ENCODE data around the gene AMZ1.
"Not testable (repeated sequence)": the region's sequence is repeated elsewhere in the genome, so short reads cannot be mapped to it uniquely, and the experiment has no call there.

AMZ1 gene

GRCh38 chr7:2716906-2717292 is 28.9 kb downstream of the AMZ1 start:
- H3K9me3 ChIP-seq (ENCODE audit: control insufficient read depth in 5 of 5, low read length in 5 of 5): peaks cover 0 to 6% (median 0%) of the 10 kb centered on the region in 5 donors
- no peaks in the 10 kb centered on the region for H3K27me3 ChIP-seq (ENCODE audit: control insufficient read depth in 5 of 5, insufficient read depth in 4 of 5, low read length in 5 of 5)
- H3K4me1 ChIP-seq (ENCODE audit: control insufficient read depth in 5 of 5, insufficient read depth in 5 of 5, low read length in 5 of 5): peaks cover 0 to 47% (median 14%) of the 10 kb centered on the region in 5 donors
- no peak overlapping the region for H3K9ac ChIP-seq (ENCODE audit: low read length in 5 of 5)
- peaks cover 0 to 22% (median 13%) of the 10 kb centered on the region in 5 donors for H3K36me3 ChIP-seq (ENCODE audit: control insufficient read depth in 5 of 5, insufficient read depth in 5 of 5, low read length in 5 of 5)
- H3K4me3 ChIP-seq (ENCODE audit: low read depth in 1 of 5, low read length in 5 of 5): no peak overlapping the region
- no peak overlapping the region for H3K27ac ChIP-seq (ENCODE audit: low read depth, low read length)

GRCh38 chr7:2717293-2718261 is 29.6 kb downstream of the AMZ1 start:
- H3K27ac ChIP-seq (ENCODE audit: low read depth, low read length): no peak overlapping the region
- H3K4me3 ChIP-seq (ENCODE audit: low read depth in 1 of 5, low read length in 5 of 5): no peak overlapping the region
- no peak overlapping the region for H3K9ac ChIP-seq (ENCODE audit: low read length in 5 of 5)
- H3K36me3 ChIP-seq (ENCODE audit: control insufficient read depth in 5 of 5, insufficient read depth in 5 of 5, low read length in 5 of 5): peaks cover 0 to 22% (median 13%) of the 10 kb centered on the region in 5 donors
- peaks cover 0 to 47% (median 14%) of the 10 kb centered on the region in 5 donors for H3K4me1 ChIP-seq (ENCODE audit: control insufficient read depth in 5 of 5, insufficient read depth in 5 of 5, low read length in 5 of 5)
- peaks cover 0 to 6% (median 0%) of the 10 kb centered on the region in 5 donors for H3K9me3 ChIP-seq (ENCODE audit: control insufficient read depth in 5 of 5, low read length in 5 of 5)
- no peaks in the 10 kb centered on the region for H3K27me3 ChIP-seq (ENCODE audit: control insufficient read depth in 5 of 5, insufficient read depth in 4 of 5, low read length in 5 of 5)

GRCh38 chr7:2718296-2718965 is 30.4 kb downstream of the AMZ1 start:
- Histone ChIP-seq H3K9ac (ENCODE audit: low read length in 5 of 5) (no peak overlapping the region), H3K9me3 (ENCODE audit: control insufficient read depth in 5 of 5, low read length in 5 of 5) (peaks cover 0 to 6% (median 0%) of the 10 kb centered on the region in 5 donors), H3K27me3 (ENCODE audit: control insufficient read depth in 5 of 5, insufficient read depth in 4 of 5, low read length in 5 of 5) (no peaks in the 10 kb centered on the region), H3K4me3 (ENCODE audit: low read depth in 1 of 5, low read length in 5 of 5) (no peak overlapping the region), H3K4me1 (ENCODE audit: control insufficient read depth in 5 of 5, insufficient read depth in 5 of 5, low read length in 5 of 5) (peaks cover 0 to 39% (median 14%) of the 10 kb centered on the region in 5 donors), H3K27ac (ENCODE audit: low read depth, low read length) (no peak overlapping the region), H3K36me3 (ENCODE audit: control insufficient read depth in 5 of 5, insufficient read depth in 5 of 5, low read length in 5 of 5) (peaks cover 0 to 26% (median 17%) of the 10 kb centered on the region in 5 donors)

GRCh38 chr7:2719007-2719406 is 31.0 kb downstream of the AMZ1 start:
- no peak overlapping the region for H3K27ac ChIP-seq (ENCODE audit: low read depth, low read length)
- H3K9me3 ChIP-seq (ENCODE audit: control insufficient read depth in 5 of 5, low read length in 5 of 5): peaks cover 0 to 6% (median 0%) of the 10 kb centered on the region in 5 donors
- no peak overlapping the region for H3K4me3 ChIP-seq (ENCODE audit: low read depth in 1 of 5, low read length in 5 of 5)
- no peaks in the 10 kb centered on the region for H3K27me3 ChIP-seq (ENCODE audit: control insufficient read depth in 5 of 5, insufficient read depth in 4 of 5, low read length in 5 of 5)
- H3K9ac ChIP-seq (ENCODE audit: low read length in 5 of 5): no peak overlapping the region
- peaks cover 0 to 29% (median 20%) of the 10 kb centered on the region in 5 donors for H3K36me3 ChIP-seq (ENCODE audit: control insufficient read depth in 5 of 5, insufficient read depth in 5 of 5, low read length in 5 of 5)
- H3K4me1 ChIP-seq (ENCODE audit: control insufficient read depth in 5 of 5, insufficient read depth in 5 of 5, low read length in 5 of 5): peaks cover 0 to 33% (median 10%) of the 10 kb centered on the region in 5 donors

GRCh38 chr7:2720024-2720423 is 32.0 kb downstream of the AMZ1 start:
- no peak overlapping the region for H3K27ac ChIP-seq (ENCODE audit: low read depth, low read length)
- peaks cover 0 to 32% (median 23%) of the 10 kb centered on the region in 5 donors for H3K36me3 ChIP-seq (ENCODE audit: control insufficient read depth in 5 of 5, insufficient read depth in 5 of 5, low read length in 5 of 5)
- no peaks in the 10 kb centered on the region for H3K27me3 ChIP-seq (ENCODE audit: control insufficient read depth in 5 of 5, insufficient read depth in 4 of 5, low read length in 5 of 5)
- H3K4me3 ChIP-seq (ENCODE audit: low read depth in 1 of 5, low read length in 5 of 5): no peak overlapping the region
- H3K9me3 ChIP-seq (ENCODE audit: control insufficient read depth in 5 of 5, low read length in 5 of 5): peaks cover 0 to under 1% (median 0%) of the 10 kb centered on the region in 5 donors
- no peak overlapping the region for H3K9ac ChIP-seq (ENCODE audit: low read length in 5 of 5)
- H3K4me1 ChIP-seq (ENCODE audit: control insufficient read depth in 5 of 5, insufficient read depth in 5 of 5, low read length in 5 of 5): peaks cover 0 to 27% (median 10%) of the 10 kb centered on the region in 5 donors

- Histone ChIP-seq H3K9me3 (ENCODE audit: control insufficient read depth in 5 of 5, low read length in 5 of 5) (no peaks in the 10 kb centered on the region), H3K27ac (ENCODE audit: low read depth, low read length) (no peak overlapping the region), H3K36me3 (ENCODE audit: control insufficient read depth in 5 of 5, insufficient read depth in 5 of 5, low read length in 5 of 5) (peaks cover 0 to 43% (median 31%) of the 10 kb centered on the region in 5 donors), H3K27me3 (ENCODE audit: control insufficient read depth in 5 of 5, insufficient read depth in 4 of 5, low read length in 5 of 5) (no peaks in the 10 kb centered on the region), H3K4me1 (ENCODE audit: control insufficient read depth in 5 of 5, insufficient read depth in 5 of 5, low read length in 5 of 5) (peaks cover 0 to 15% (median 6%) of the 10 kb centered on the region in 5 donors), H3K4me3 (ENCODE audit: low read depth in 1 of 5, low read length in 5 of 5) (no peak overlapping the region), H3K9ac (ENCODE audit: low read length in 5 of 5) (no peak overlapping the region)
These were observed 33.8 kb downstream of the AMZ1 start for GRCh38 chr7:2721842-2722241.

- Histone ChIP-seq H3K27me3 (ENCODE audit: control insufficient read depth in 5 of 5, insufficient read depth in 4 of 5, low read length in 5 of 5) (no peaks in the 10 kb centered on the region), H3K9ac (ENCODE audit: low read length in 5 of 5) (no peak overlapping the region), H3K9me3 (ENCODE audit: control insufficient read depth in 5 of 5, low read length in 5 of 5) (no peaks in the 10 kb centered on the region), H3K4me3 (ENCODE audit: low read depth in 1 of 5, low read length in 5 of 5) (no peak overlapping the region), H3K4me1 (ENCODE audit: control insufficient read depth in 5 of 5, insufficient read depth in 5 of 5, low read length in 5 of 5) (peaks cover 0 to 10% (median 1%) of the 10 kb centered on the region in 5 donors), H3K27ac (ENCODE audit: low read depth, low read length) (no peak overlapping the region), H3K36me3 (ENCODE audit: control insufficient read depth in 5 of 5, insufficient read depth in 5 of 5, low read length in 5 of 5) (peaks cover 0 to 48% (median 31%) of the 10 kb centered on the region in 5 donors)
These were observed 34.6 kb downstream of the AMZ1 start for GRCh38 chr7:2722591-2722990.

- no peaks in the 10 kb centered on the region for H3K27me3 ChIP-seq (ENCODE audit: control insufficient read depth in 5 of 5, insufficient read depth in 4 of 5, low read length in 5 of 5)
- H3K36me3 ChIP-seq (ENCODE audit: control insufficient read depth in 5 of 5, insufficient read depth in 5 of 5, low read length in 5 of 5): peaks cover 0 to 45% (median 29%) of the 10 kb centered on the region in 5 donors
- no peak overlapping the region for H3K4me3 ChIP-seq (ENCODE audit: low read depth in 1 of 5, low read length in 5 of 5)
- peaks cover 0 to 10% (median 0%) of the 10 kb centered on the region in 5 donors for H3K4me1 ChIP-seq (ENCODE audit: control insufficient read depth in 5 of 5, insufficient read depth in 5 of 5, low read length in 5 of 5)
- H3K9me3 ChIP-seq (ENCODE audit: control insufficient read depth in 5 of 5, low read length in 5 of 5): no peaks in the 10 kb centered on the region
- no peak overlapping the region for H3K9ac ChIP-seq (ENCODE audit: low read length in 5 of 5)
- no peak overlapping the region for H3K27ac ChIP-seq (ENCODE audit: low read depth, low read length)
These were observed 35.3 kb downstream of the AMZ1 start for GRCh38 chr7:2723138-2723850.

- H3K9ac ChIP-seq (ENCODE audit: low read length in 5 of 5); H3K27me3 ChIP-seq (ENCODE audit: control insufficient read depth in 5 of 5, insufficient read depth in 4 of 5, low read length in 5 of 5); H3K9me3 ChIP-seq (ENCODE audit: control insufficient read depth in 5 of 5, low read length in 5 of 5); H3K27ac ChIP-seq (ENCODE audit: low read depth, low read length); H3K4me3 ChIP-seq (ENCODE audit: low read depth in 1 of 5, low read length in 5 of 5): not testable (repeated sequence)
- Histone ChIP-seq H3K36me3 (ENCODE audit: control insufficient read depth in 5 of 5, insufficient read depth in 5 of 5, low read length in 5 of 5) (peaks cover 0 to 45% (median 31%) of the 10 kb centered on the region in 5 donors), H3K4me1 (ENCODE audit: control insufficient read depth in 5 of 5, insufficient read depth in 5 of 5, low read length in 5 of 5) (peaks cover 0 to 10% (median 0%) of the 10 kb centered on the region in 5 donors)
These were observed 36.0 kb downstream of the AMZ1 start for GRCh38 chr7:2724036-2724435.
